Tibial nerve (tissue), 4 donors: Measurements from ENCODE around the gene KRT1. TPM values are rescaled to one million over a fixed set of nuclear protein-coding genes. Genes with fewer than 3 reads are reported as not detected.

Experiments
- DNase-seq, 2 donors: peaks; one replicate each; pipeline ENCODE4 v3.0.0-alpha.2; 2019; ENCODE audit warnings: low spot score in 2 of 2
- H3K27ac ChIP-seq, 4 donors: fragments of 200-600 bp; sonication (generic) in 3 of 4; one replicate each; pipeline ENCODE4 v1.5.1; 2017 to 2019; ENCODE audit warnings: mild to moderate bottlenecking in 1 of 4
- H3K27me3 ChIP-seq, 2 donors: fragments of 200-600 bp; sonication (generic) in 1 of 2; one replicate each; pipeline versions ENCODE4 v1.5.1 to v1.6.0; 2017 to 2019
- H3K36me3 ChIP-seq, 3 donors: fragments of 200-600 bp; sonication (generic); one replicate each; pipeline ENCODE4 v1.5.1; 2018 to 2019
- H3K4me1 ChIP-seq, 4 donors: fragments of 200-600 bp; sonication (generic) in 3 of 4; one replicate each; pipeline ENCODE4 v1.5.1; 2017 to 2019
- H3K4me3 ChIP-seq, 4 donors: fragments of 200-600 bp; sonication (generic) in 3 of 4; one replicate each; pipeline ENCODE4 v1.5.1; 2017 to 2019; ENCODE audit warnings: mild to moderate bottlenecking in 1 of 4, moderate library complexity in 1 of 4
- H3K9me3 ChIP-seq, 4 donors: fragments of 200-600 bp; sonication (generic) in 3 of 4; one replicate each; pipeline ENCODE4 v1.5.1; 2017 to 2019
- EP300 ChIP-seq, 2 donors: sonication (generic); formaldehyde crosslinking; IDR thresholded peaks; one replicate each; pipeline ENCODE4 v1.6.1; 2017; ENCODE audit warnings: antibody characterized with exemption in 2 of 2, mild to moderate bottlenecking in 1 of 2
- POLR2A ChIP-seq, 2 donors: fragments of 450-650 bp; IDR thresholded peaks; one replicate each; pipeline ENCODE4 v1.6.1; 2017; ENCODE audit warnings: antibody characterized with exemption in 2 of 2, mild to moderate bottlenecking in 2 of 2, moderate library complexity in 2 of 2
- WGBS, 2 donors: methylation state at CpG; one replicate each; pipeline ENCODE4 v1.1.5; 2018; 5-methylcytosine and 5-hydroxymethylcytosine counted together
- total RNA-seq, 4 donors: library from RNA; depleted of rRNA; stranded (reverse); fragments of >200 nt; gene quantifications; one replicate each; pipeline ENCODE4 v1.1.0, GENCODE V29; 2016
- TF ChIP-seq, protein P1 (sequence below), 5 experiments: fragments of 200-600 bp in 3 of 5; fragments of 450-650 bp in 2 of 5; sonication (generic) in 3 of 5; IDR thresholded peaks; one replicate each; pipeline ENCODE4 v1.5.1; 2016 to 2019; ENCODE audit warnings: antibody characterized with exemption in 5 of 5, mild to moderate bottlenecking in 3 of 5, moderate library complexity in 2 of 5

The KRT1 gene
- total RNA-seq, 4 donors from 2014 or later = not detected

DNA sequence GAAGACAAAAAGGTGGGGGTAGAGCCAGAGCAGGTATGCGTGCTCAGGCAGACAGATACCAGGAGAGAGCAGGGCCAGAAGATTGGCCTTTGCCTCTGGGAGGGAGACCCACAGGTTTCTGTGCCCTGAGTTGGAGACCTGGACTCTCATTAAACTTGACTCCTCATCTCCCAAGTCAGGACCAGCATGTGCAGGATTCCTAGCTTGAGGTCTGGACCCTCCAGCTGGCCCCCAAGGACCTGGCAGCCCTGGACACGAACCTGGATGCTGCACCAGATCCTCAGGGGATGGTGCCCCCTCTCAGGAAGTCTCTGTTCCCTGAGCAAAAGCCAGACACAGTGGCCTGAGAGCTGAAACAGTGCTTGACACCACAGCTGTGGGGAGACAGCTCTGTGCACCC lies 51.4 kb downstream of the KRT1 start:
- no peak overlapping the region for H3K27ac ChIP-seq
- no peaks in the 10 kb centered on the region for H3K36me3 ChIP-seq
- no peak overlapping the region for H3K4me3 ChIP-seq
- WGBS, 2 donors = 91 to 96% methylated on average over 2 of the region's 2 CpGs
- TF ChIP-seq EP300 (IDR thresholded peaks at IDR 0.05) (no peak), POLR2A (IDR thresholded peaks at IDR 0.05) (no peak)
- TF ChIP-seq, protein P1, sequence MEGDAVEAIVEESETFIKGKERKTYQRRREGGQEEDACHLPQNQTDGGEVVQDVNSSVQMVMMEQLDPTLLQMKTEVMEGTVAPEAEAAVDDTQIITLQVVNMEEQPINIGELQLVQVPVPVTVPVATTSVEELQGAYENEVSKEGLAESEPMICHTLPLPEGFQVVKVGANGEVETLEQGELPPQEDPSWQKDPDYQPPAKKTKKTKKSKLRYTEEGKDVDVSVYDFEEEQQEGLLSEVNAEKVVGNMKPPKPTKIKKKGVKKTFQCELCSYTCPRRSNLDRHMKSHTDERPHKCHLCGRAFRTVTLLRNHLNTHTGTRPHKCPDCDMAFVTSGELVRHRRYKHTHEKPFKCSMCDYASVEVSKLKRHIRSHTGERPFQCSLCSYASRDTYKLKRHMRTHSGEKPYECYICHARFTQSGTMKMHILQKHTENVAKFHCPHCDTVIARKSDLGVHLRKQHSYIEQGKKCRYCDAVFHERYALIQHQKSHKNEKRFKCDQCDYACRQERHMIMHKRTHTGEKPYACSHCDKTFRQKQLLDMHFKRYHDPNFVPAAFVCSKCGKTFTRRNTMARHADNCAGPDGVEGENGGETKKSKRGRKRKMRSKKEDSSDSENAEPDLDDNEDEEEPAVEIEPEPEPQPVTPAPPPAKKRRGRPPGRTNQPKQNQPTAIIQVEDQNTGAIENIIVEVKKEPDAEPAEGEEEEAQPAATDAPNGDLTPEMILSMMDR (IDR thresholded peaks at IDR 0.05) = no peak
- no peaks in the 10 kb centered on the region for H3K9me3 ChIP-seq
- H3K4me1 ChIP-seq = no peaks in the 10 kb centered on the region
- no peaks in the 10 kb centered on the region for H3K27me3 ChIP-seq
- DNase-seq = no peak

GRCh38 chr12:52628111-52628507 lies 52.1 kb downstream of the KRT1 start:
- H3K27ac ChIP-seq = no peak overlapping the region
- H3K36me3 ChIP-seq = no peaks in the 10 kb centered on the region
- H3K9me3 ChIP-seq = no peaks in the 10 kb centered on the region
- no peak overlapping the region for H3K4me3 ChIP-seq
- no peaks in the 10 kb centered on the region for H3K27me3 ChIP-seq
- H3K4me1 ChIP-seq = no peaks in the 10 kb centered on the region
- no peak for DNase-seq
- TF ChIP-seq, protein P1 (IDR thresholded peaks at IDR 0.05) = no peak
- WGBS, 2 donors = 73 to 82% methylated on average over 4 of the region's 4 CpGs

DNA sequence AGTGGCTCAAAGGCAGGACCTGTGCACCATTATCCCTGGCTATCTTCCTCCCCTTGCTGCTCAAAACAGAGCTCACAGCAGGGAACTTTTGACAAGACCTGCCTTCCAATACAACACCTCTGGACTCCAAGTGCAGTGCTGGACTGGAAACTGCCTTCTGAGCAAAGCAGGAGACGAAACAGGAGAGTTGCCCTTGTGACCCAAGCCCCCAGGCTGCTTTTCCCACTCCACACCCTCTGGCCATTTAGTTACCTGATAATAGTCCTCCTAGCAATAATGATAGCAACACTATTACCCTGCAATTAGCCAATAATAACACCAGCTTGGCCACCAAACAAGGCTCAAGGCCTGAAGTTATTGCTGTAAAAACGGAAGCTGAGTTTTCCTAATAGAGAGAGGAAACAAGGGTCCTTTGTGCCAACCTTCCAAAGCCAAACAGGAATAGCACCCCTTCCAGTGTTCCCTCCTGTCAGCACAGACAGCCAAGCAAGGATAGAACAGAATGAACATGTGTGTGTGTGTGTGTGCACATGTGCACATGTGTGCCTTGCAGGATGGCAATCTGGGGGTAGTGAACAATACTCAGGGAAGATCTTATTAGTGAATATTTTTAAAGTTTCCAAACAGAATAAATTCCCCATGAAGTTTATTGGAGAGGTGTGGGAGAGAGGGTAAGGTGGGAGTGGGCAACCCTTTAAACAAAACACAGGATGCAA lies 52.7 kb downstream of the KRT1 start:
- Histone ChIP-seq H3K4me3 (no peak overlapping the region), H3K27ac (no peak overlapping the region), H3K4me1 (no peaks in the 10 kb centered on the region), H3K9me3 (no peaks in the 10 kb centered on the region), H3K36me3 (no peaks in the 10 kb centered on the region), H3K27me3 (no peaks in the 10 kb centered on the region)
- TF ChIP-seq, protein P1 (IDR thresholded peaks at IDR 0.05) = no peak
- TF ChIP-seq POLR2A (IDR thresholded peaks at IDR 0.05) (no peak), EP300 (IDR thresholded peaks at IDR 0.05) (no peak)
- 31 to 47% methylated on average over 2 of the region's 2 CpGs for WGBS, 2 donors
- DNase-seq = no peak

Other genes starting within 250 kb of the KRT1 start
- gene KRT75, start 246.0 kb downstream of the KRT1 start, total RNA-seq = not detected
- gene KRT6B, start 228.3 kb downstream of the KRT1 start, total RNA-seq = not detected
- not detected for gene KRT6C, start 206.6 kb downstream of the KRT1 start, total RNA-seq
- gene KRT6A, start 187.2 kb downstream of the KRT1 start, total RNA-seq = under 1 TPM in 1 of 4 donors, not detected in 3; 0.30 TPM
- gene KRT5, start 160.0 kb downstream of the KRT1 start, total RNA-seq = 1 to 10 TPM in 1 of 4 donors, under 1 TPM in 1, not detected in 2; 0.22 to 2.7 TPM
- gene KRT71, start 127.3 kb downstream of the KRT1 start, total RNA-seq = not detected
- gene KRT74, start 106.6 kb downstream of the KRT1 start, total RNA-seq = not detected
- gene KRT72, start 78.9 kb downstream of the KRT1 start, total RNA-seq = not detected
- gene KRT73, start 61.8 kb downstream of the KRT1 start, total RNA-seq = not detected
- gene KRT2, start 28.2 kb downstream of the KRT1 start, total RNA-seq = not detected
- not detected for gene KRT77, start 23.1 kb upstream of the KRT1 start, total RNA-seq
- gene KRT76, start 96.9 kb upstream of the KRT1 start, total RNA-seq = not detected
- not detected for gene KRT3, start 115.7 kb upstream of the KRT1 start, total RNA-seq
- gene KRT4, start 133.7 kb upstream of the KRT1 start, total RNA-seq = not detected
- gene KRT79, start 153.9 kb upstream of the KRT1 start, total RNA-seq = 1 to 10 TPM in 1 of 4 donors, not detected in 3; 3.9 TPM
- 10 to 100 TPM in 1 of 4 donors, not detected in 3; 10.8 TPM for gene KRT78, start 168.6 kb upstream of the KRT1 start, total RNA-seq
- gene KRT8, start 224.7 kb upstream of the KRT1 start, total RNA-seq = 10 to 100 TPM in 2 of 4 donors, 1 to 10 TPM in 1, under 1 TPM in 1; 0.20 to 19.7 (median 10.2) TPM